ENCODE data around the gene ITGAE.

- TF ChIP-seq FOSL2 (IDR thresholded peaks at IDR 0.05) (no peak), FOSL2 (CRISPR knock-in tag; IDR thresholded peaks at IDR 0.05) (no peak), POLR2A (IDR thresholded peaks at IDR 0.05; ENCODE audit: low read length) (no peak), SMC3 (IDR thresholded peaks at IDR 0.05) (no peak), CTCF (IDR thresholded peaks at IDR 0.05) (no peak)
- TF ChIP-seq, protein P1, sequence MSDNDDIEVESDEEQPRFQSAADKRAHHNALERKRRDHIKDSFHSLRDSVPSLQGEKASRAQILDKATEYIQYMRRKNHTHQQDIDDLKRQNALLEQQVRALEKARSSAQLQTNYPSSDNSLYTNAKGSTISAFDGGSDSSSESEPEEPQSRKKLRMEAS (IDR thresholded peaks at IDR 0.05) = no peak
- TF ChIP-seq, protein P2, sequence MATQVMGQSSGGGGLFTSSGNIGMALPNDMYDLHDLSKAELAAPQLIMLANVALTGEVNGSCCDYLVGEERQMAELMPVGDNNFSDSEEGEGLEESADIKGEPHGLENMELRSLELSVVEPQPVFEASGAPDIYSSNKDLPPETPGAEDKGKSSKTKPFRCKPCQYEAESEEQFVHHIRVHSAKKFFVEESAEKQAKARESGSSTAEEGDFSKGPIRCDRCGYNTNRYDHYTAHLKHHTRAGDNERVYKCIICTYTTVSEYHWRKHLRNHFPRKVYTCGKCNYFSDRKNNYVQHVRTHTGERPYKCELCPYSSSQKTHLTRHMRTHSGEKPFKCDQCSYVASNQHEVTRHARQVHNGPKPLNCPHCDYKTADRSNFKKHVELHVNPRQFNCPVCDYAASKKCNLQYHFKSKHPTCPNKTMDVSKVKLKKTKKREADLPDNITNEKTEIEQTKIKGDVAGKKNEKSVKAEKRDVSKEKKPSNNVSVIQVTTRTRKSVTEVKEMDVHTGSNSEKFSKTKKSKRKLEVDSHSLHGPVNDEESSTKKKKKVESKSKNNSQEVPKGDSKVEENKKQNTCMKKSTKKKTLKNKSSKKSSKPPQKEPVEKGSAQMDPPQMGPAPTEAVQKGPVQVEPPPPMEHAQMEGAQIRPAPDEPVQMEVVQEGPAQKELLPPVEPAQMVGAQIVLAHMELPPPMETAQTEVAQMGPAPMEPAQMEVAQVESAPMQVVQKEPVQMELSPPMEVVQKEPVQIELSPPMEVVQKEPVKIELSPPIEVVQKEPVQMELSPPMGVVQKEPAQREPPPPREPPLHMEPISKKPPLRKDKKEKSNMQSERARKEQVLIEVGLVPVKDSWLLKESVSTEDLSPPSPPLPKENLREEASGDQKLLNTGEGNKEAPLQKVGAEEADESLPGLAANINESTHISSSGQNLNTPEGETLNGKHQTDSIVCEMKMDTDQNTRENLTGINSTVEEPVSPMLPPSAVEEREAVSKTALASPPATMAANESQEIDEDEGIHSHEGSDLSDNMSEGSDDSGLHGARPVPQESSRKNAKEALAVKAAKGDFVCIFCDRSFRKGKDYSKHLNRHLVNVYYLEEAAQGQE (IDR thresholded peaks at IDR 0.05) = no peak
Observed at GRCh38 chr17:3771140-3771539, 29.8 kb downstream of the ITGAE start.

Measured in A549 (cell line).